GM23248 (cell line): ENCODE results near the gene FOXL2.

Experiments
- EZH2 ChIP-seq: fragments of 200-600 bp; sonication (generic); IDR thresholded peaks from 2 replicates; pipeline ENCODE4 v1.6.1; 2018; ENCODE audit warnings: antibody characterized with exemption, mild to moderate bottlenecking; ENCODE audit not compliant: insufficient read depth, poor library complexity, severe bottlenecking
- EZH2phosphoT487 ChIP-seq: fragments of 200-600 bp; sonication (generic); IDR thresholded peaks from 2 replicates; pipeline ENCODE4 v1.6.1; 2018; ENCODE audit warnings: antibody characterized with exemption, moderate library complexity, mild to moderate bottlenecking, low read depth; ENCODE audit not compliant: insufficient read depth

GRCh38 chr3:138962854-138963560 is 16.1 kb upstream of the FOXL2 start:
- TF ChIP-seq EZH2: no peak
- no peak for TF ChIP-seq EZH2phosphoT487
